Stimulated activated CD4-positive, alpha-beta T cell treated with anti-CD3 and anti-CD28 coated beads, Interleukin-12 subunit alpha, Interleukin-12 subunit beta, amount 100 ng/mL, for 24 hours (primary cell): ENCODE results near the gene VPS26A.

ENCODE experiments used
- DNase-seq, 2 experiments: peaks; one replicate each; pipeline ENCODE4 v3.0.0-alpha.2; 2020; ENCODE audit warnings: low read depth in 2 of 2

The VPS26A gene

DNA sequence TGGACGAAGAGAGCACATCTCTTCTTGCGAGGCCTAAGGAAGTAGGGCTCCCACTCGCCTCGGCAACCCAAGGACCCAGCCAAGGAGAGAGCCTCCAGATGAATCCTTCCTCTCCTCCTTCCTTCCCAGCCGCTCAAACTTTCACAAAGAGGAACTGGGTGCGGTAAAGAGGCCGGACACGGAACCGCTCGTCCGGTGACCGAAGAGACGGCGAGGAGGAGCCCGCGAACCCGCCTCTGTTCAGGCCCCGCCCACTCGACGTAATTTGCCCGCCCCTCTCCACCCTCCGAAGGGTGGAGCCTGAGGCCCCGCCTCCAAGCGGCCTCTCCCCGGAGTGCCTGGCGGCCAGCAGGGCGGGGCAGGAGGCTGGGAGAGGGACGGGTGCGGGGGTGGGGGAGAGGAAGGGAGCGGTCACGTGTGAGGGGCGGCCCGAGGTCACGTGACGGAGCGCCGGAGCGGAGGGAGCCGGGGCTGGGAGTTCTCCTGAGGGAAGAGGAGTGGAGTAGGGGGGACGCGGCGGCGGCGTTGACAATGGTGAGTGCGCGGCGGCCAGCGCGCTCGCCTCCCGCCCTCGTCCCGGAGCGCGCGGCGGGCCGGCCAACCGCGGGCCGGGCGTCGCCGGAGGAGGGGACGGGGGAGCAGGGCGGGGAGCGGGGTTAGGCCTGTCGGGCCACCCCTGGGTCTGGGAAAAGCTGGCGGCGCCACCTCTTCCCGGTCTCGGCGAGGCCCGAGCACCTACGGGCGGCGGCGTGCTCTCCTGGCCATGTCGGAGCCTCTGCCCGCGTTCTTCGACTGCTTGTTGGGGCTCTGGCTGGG is at the start of gene VPS26A:
TSS of gene VPS26A (plus strand) at position 432 of the 816 bp plus-strand sequence. CDS start at position 532, 100 bp downstream.
- peak; percentile 97 to 99 for DNase-seq

DNA sequence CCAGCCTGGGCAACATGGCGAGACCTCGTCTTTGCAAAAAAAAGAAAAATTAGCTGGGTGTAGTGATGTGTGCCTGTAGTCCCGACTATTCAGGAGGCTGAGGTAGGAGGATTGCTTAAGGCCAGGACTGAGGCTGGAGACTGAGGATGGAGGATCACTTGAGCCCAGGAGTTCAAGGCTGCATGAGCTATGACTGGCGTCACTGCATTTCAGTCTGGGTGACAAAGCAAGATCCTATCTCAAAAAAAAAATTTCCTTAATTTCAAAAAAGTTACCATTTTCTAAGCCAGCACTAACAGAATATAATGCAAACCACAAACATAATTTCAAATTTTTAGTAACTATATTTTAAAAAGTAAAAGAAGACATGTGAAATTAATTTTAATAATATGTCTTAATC is 49.4 kb upstream of the VPS26A start:
- DNase-seq, result no peak

DNA sequence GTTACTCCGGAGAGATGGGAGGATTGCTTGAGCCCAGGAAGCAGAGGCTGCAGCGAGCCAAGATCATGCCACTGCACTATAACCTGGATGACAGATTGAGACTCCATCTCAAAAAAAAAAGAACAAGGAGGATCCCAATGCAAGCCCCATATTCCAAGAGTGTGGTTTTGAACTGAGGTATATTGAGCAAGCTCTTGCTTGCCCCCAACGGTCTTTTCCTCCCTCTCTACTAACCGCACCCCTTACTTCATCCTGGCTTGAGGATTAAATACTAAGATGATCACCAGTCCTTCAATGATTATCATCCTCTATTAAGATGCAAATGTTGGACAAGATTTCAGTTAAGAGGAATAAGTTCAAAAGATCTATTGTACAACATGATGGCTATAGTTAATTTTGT is 48.5 kb upstream of the VPS26A start:
- DNase-seq, result no peak

DNA sequence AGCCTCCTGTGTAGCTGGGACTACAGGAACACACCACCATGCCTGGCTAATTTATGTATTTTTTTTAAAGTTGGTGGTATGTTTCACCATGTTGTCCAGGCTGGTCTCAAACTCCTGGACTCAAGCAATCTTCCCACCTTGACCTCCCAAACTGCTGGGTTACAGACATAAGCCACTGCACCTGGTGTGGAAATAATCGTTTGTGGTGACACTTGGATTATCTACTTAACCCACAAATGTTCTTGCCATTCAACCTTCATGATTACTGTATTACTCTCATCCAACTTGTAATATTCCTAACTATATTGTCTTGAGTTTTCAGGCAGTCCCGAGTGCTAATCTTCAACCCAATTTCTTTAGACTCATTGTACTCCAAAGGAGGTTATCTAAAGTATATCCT is 45.7 kb upstream of the VPS26A start:
- no peak for DNase-seq

DNA sequence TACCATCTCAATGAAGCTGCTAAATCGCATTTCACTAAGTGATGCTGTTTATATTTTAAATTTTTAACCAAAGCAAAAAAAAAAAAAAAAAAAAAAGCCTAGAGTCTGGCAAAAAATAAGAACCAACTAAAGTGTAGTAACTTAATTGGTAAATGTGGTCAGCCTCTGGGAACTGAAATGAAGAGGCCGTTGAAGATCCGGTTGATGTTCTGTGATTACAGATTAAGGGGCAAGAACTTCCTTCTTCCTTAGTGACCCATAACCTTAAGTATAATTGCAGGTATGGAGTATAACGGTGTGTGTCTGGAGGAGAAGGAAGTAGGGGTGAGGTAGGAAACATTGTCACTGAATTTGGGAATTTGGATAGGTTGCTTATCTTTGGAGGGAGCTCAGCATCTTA is 43.8 kb upstream of the VPS26A start:
- no peak for DNase-seq

DNA sequence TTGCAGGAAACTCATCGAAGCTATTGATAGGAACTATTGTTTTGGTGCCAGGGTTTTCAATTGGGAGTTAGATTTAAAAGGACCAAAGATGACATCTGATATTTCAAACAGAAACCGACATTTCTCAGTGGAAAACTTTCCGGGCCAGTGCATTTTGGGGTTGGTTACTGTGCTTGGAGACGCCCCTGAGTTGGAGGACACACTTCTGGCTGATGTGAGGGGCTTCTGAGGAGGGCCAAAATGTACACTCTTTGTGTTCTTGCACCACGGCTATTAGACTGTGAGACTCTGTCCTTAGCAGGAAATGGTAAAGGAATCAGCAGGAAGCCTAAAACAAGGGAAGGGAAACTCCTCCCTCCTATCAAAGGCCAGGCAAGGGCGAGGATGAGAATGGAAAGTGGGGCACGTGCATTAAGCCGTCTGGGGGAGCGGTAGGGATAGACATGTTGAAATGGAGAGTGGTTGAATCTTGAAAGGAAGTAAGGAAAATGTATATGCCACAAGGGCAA is 37.9 kb upstream of the VPS26A start:
- no peak for DNase-seq

DNA sequence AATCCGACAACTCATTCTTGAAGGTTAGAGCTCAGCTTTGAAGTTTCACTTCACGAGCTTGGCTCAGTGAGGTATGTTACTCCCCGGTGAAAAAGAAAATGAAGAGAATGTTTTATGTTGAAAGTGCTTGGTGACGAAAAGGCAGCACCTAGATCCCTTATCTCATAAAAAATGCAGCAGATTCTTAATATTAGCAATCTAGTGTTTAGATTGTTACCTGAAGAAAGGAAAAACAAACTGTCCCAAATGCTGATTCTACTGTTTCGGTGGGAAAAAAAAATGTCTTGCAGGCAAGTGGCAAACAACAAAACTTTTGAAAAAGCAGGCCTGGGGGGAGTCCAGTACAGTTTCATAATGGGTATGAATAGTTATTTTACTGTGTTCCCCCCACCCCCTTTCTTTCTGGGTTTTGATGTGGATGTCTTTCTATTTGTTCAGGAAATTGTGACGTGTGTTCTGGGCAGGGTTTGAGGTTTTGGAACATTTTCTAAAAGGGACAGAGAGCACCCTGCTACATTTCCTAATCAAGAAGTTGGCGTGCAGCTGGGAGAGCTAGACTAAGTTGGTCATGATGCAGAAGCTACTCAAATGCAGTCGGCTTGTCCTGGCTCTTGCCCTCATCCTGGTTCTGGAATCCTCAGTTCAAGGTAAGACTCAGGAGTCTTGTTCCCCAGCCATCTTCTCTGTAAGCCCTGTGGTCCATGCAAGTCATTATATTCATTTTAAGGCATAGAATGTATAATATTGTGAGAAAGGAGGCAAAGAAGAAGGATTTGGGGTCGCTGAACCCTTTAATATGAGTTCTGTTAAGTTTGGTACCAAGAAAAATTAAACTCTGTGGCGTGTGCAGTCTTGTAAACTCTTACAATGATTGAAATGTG is 36.1 kb upstream of the VPS26A start, which contains the start of gene SRGN:
TSS of gene SRGN (plus strand) at position 514 of the 881 bp plus-strand sequence. CDS start at position 569, 55 bp downstream.
- peak; percentile 48 to 66 for DNase-seq

DNA sequence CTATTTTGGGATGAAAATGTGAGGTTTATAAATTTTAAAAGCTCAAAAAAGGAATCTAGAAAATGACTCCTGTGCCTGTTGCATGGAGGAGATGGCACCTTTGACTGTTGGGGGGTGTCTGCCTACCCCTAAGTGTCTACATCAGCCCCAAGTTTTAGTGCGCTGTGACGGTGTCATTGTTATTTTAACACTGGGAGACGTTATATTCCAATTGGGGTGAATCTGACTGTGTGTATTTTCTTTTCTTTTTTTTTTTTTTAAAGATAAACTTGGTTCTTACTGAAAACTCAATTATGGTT is 35.6 kb upstream of the VPS26A start:
- no peak for DNase-seq

DNA sequence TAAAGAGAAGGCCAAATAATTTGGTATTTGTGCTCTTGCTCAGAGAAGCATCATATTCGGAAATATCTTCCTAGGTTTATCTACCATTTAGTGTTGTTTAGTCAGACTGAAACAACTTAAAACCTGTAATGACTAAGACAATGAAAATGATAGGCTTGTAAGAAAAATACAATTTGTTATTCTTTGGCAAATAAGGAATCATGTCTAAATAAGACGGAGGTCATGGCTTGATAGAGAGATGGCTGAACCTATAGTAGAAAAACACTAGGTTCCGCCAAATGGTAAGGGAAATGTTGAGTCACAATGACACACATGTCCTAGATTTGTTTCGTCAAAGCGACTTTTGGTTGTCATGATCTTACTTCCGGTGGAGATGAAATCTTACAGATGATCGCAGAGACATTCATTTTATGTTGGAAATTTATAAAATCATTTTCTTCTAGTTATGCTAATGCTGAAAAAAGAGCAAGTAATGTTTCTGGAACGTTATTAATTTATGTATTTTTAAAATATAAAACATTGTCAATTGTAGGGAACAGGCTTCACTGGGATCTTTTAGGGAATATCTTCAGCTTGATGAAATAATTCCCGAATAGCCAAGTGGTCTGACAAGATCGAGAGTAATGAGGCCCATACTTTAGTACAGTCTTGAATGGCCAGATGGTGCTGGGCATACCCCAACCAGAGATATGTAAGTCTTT is 35.0 kb upstream of the VPS26A start:
- DNase-seq, result no peak

DNA sequence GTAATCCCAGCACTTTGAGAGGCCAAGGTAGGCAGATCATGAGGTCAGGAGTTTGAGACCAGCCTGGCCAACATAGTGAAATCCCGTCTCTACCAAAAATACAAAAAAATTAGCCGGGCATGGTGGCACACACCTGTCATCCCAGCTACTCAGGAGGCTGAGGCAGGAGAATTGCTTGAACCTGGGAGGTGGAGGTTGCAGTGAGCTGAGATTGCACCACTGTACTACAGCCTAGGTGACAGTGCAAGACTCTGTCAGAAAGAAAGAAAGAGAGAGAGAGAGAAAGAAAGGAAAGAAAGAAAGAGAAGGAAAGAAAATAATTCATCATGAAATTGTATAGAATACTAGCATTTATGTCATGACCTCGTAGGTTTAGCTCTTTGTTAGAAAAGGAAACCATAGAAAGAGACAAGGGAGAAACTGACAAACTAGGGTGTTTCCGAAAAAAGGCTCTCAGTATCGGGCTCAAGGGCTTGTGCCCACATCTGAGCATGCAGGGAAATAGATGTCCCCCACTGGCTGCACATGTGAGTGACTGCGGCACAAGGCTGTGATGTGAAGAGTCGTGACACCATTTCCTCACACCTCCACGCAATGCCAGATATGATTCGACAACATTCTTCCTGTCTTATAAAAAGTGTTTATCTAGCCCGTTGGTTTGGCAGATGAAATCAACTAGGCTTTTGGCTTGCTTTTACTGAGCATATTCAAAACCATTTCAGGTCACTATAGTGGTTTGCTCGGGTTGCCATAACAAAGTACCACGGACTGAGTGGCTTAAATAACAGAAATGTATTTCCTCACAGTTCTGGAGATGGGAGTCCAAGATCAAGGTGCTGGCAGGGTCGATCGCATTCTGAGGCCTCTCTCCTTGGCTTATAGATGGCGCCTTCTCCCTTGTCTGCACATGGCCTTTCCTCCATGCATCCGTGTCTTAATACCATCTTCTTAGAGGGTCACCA is 34.1 kb upstream of the VPS26A start:
- DNase-seq, result peak; percentile 57 to 69

DNA sequence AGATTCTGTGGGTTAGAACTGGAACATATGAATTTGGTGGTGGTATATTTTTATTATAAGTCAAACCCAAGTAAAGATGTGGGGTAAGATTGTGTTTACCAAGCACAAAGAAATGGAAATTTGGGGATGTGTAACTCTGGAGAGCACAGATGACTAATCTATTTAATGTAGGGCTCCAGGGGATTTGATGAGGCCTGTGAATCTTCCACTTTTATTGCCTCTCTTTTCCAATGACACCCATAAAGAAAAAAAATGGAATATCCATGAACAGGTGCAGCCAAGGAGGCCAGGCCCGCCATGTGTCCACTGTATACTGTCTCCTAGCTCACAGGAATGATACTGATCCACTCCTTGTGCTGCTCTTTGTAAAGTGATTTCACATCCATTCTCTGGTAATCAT is 33.3 kb upstream of the VPS26A start:
- no peak for DNase-seq

DNA sequence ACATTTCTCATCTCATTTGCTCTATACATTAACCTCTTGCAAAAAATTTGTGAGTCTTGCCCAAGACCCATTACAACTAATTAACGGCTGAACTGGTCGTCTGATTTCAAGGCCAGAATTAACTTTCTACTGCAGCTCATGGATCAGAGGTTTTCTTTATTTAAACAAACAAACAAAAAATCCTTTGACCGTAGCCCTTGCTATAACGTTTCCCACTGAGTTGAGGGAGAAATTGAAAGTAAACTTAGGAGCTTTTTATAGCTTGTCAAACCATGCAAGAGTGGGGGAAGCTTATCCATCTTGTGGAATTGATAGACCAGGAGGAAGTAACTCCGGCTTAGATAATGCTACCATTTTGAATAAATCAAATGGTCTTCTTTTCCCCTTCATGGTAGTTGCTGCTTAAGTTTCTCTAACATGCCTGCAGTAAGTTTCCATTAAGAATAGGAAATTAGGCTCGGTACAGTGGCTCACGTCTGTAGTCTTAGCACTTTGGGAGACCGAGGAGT is 32.8 kb upstream of the VPS26A start:
- DNase-seq, result no peak

DNA sequence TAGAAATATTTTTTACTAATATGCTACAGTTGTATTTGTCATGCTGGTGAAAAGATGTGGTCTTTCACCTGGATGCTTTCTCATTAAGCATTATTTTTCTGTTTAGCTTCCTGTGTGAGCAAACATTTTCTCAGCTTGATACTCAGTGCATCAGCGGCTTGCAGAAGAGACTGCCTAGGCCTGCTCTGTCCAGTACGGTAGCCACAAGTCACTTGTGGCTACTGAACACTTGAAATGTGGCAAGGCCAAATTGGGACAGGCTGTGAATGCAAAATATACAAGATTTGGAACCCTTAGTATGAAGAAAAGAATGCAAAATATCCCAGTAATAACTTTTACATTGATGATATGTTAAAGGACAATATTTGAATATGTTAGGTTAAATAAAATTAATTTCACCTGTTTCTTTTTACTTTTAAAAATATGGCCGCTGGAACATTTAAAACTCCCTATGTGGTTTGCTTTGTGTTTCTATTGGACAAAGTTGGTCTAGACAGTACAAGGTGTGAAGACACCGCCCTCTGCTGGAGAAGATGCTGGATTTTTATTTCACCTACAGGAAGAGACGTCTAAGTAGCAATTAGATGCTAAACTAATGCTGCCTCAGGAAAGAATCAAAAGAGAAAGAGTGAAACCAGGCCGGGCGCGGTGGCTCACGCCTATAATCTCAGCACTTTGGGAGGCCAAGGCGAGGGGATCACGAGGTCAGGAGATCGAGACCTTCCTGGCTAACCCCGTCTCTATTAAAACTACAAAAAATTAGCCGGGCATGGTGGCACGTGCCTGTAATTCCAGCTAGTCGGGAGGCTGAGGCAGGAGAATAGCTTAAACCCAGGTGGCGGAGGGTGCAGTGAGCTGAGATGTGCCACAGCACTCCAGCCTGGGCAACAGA is 30.8 kb upstream of the VPS26A start:
- peak; percentile 57 to 73 for DNase-seq

DNA sequence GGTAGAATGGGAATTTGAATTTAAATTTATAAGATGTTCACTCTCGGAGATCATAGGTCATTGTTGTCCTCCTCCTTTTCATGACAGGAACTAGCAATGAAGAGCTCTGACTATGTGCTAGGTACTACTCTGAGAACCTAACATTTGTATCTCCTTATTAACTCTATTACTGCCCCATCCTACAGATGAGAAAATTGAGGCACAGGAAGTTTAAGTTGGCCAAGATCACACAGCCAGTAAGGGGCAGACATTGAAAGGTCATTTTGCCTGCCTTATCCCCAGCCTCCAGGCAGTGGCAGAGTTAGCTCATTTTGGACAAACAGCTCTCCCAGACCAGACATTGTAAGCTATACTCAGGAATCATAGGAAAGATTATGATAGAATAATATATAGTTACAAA is 30.0 kb upstream of the VPS26A start:
- no peak for DNase-seq

DNA sequence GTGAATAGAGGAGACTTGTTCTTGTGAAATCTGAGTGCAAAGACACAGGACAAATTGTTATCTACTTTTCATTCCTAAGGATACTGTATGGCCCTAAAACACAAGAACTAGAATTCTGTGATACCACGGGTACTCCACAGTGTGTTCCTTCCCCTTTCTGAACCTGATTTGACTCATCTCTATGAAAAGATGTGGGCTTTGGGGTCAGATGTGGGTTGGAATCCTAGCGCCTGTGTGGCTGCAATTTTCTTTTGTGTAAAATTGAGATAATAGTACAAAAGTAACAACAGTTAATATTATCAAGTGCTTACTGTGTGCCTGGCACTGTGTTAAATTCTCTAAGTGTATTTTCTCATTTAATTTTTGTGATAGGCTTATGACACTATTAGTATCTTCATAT is 27.9 kb upstream of the VPS26A start:
- no peak for DNase-seq

DNA sequence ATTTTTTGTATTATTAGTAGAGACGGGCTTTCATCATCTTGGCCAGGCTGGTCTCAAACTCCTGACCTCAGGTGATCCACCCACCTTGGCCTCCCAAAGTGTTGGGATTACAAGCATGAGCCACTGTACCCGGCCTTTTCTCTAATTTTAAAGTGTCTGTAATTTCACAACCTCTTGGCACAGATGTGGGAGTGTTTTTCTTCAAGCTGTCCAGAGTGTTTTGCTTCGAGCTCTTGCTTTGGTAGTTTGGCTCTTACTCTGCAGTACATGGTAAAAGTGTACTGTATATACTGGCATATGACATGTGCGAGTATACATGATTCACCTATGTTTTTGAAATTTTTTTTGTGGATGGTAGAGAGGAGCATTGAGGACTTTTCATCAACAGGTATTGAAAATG is 26.2 kb upstream of the VPS26A start:
- no peak for DNase-seq

DNA sequence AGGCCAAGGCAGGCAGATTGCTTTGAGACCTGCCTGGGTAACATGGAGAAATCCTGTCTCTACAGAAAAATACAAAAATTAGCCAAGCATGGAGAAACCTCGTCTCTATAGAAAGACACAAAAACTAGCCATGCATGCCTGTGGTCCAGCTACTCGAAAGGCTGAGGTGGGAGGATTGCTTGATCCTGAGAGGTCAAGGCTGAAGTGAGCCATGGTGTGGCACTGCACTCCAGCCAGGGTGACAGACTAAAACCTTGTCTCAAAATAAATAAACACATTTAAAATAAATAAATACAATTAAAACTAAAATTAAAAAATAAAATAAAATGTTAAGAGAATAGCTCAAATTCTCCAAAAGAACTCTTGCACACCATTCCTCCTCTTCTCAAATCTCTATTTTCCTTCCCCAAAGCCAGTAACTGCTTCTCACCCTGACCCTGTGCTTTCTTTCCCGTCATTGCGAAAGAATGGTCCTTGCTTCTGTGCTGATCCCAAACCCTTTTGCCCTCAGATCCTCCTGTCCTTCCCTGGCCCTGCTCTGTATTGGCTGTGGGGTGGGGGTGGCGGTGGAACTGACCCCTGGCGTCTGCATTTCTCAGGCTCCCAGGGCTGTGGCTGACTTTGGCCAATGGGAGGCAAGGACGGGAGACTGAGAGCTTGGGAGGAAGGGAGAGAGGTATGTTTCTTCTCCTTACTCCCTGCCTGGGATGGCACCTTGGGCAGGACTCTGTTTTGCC is 23.7 kb upstream of the VPS26A start:
- DNase-seq, result no peak

DNA sequence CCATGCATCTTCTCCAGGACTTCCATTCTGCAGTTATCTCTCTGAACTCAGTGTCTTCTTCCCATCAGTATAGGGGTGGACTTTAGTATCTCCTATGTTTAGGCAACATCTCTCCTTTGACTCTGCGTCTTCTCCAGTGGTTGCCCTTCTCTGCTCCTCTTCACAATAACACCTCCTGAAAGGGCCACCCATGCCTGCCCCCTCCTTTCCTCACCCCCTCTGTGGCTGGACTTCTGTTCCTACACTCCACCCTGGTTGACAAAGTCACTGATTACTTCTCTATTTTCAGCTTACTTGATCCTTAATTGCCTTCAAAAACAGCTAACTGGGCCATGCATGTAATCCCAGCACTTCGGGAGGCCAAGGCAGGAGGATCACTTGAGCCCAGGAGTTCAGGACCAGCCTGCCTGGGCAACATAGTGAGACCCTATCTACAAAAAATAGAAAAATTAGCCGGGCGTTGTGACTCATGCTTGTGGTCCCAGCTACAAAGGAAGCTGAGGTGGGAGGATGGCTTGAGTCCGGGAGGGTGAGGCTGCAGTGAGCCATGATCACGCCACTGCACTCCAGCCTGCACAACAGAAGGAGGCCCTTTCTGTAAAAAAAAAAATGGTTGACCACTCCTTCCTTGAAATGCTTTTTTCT is 22.4 kb upstream of the VPS26A start:
- no peak for DNase-seq

DNA sequence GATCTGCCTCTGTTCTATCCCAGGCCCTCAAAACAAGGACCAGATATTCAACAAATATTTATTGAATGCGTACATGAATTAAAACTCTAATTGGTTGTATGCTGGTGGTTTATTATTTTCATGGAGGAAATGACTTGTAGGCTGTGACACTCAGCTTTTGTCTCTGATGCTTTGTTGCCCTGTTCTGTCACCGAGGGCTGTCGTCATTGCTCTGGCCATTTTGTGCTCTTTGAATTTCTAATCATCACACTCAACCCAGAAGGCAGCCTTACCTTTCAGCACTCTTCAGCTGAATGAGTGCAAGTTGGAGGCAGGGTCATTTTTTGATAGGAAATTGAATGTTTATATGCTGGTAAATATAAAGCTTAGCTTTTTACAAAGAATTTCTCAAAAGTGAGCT is 21.5 kb upstream of the VPS26A start:
- DNase-seq, result no peak
